Activated CD4-positive, CD25-positive, alpha-beta regulatory T cell (primary cell): ENCODE data around the gene OR6T1.

ENCODE experiments used
- DNase-seq, 4 experiments: peaks; one replicate each; lab custom pipeline; 2025; lab: John Stamatoyannopoulos, UW

Gene OR6T1

GRCh38 chr11:123943738-123944137, at the start of gene OR6T1:
Gene OR6T1, minus strand, starts transcription at chr11:123943838. Its CDS starts 0 bp downstream, at chr11:123943838.
- DNase-seq = no peak

DNA sequence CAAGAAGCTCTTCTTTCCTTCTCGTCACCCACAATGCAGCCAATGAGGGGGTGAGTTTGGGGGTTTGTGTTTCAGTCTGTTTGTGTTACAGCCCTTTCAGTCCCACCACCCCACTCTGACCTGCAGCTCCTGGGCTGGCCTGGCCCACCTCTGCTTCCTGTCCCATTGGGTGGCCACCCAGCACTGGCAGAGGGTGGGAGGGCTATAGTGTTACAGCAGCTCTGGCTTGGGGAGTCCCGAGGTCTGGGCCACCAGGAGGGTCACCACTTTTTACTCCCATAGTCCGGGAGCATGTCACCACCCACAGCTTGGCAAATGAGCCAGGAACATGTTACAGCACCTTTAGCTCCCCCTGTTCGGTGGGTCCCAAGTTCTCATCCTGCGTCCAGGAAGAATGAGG, 35.7 kb upstream of the OR6T1 start:
- DNase-seq = no peak

GRCh38 chr11:123977731-123978347, 34.2 kb upstream of the OR6T1 start, which contains the start of gene OR10S1:
Gene OR10S1, minus strand, starts transcription at chr11:123977781. Its CDS starts 117 bp downstream, at chr11:123977664.
- no peak for DNase-seq

DNA sequence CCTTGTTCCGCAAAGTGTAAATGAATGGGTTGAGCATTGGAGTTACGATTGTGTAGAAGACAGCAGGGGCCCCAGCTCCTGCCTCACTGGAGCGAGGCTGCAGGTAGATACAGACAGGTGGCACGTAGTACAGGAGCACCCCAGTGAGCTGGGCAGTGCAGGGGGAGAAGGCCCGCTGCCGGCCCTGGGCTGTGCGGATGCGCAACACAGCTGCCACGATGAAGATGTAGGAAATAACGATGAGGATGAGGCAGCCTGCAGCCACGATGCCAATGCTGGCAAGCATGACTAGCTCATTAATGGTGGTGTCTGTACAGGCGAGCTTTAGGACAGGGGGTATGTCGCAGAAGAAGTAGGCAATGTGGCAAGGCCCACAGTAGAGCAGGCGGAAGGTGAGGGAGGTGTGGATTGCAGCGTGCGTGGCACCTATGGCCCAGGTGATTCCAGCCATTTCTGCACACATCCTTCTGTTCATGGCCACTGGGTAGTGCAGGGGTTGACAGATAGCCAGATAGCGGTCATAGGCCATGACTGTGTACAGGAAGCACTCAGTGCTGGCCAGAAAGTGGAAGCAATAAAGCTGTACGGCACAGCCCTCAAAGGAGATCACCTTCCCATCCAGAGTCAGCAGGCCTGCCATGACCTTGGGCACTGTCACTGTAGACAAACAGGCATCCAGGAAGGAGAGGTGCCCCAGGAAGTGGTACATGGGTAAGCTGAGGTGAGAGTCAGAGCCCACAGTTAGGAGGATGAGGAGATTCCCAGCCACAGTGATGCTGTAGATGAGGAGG, 33.3 kb upstream of the OR6T1 start:
- DNase-seq = no peak

- no peak for DNase-seq
Measured at GRCh38 chr11:123973816-123974215, 30.2 kb upstream of the OR6T1 start.

DNA sequence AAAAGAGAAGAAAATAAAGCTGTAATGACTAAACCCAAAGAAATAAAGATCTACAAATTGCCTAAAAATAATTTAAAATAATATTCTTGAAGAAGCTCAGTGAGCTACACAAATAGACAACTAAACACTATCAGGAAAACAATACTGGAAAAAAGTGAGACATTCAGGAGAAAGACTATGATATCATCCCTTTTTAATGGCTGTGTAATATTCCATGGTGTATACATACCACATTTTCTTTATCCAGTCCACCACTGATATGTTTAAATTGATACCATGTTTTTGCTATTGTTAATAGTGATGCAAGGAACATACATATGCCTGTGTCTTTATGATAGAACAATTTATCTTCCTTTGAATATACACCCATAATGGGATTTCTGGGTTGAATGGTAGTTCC, 13.1 kb upstream of the OR6T1 start:
- DNase-seq = no peak

- no peak for DNase-seq
Measured at GRCh38 chr11:123945132-123945531, 1.5 kb upstream of the OR6T1 start.

DNA sequence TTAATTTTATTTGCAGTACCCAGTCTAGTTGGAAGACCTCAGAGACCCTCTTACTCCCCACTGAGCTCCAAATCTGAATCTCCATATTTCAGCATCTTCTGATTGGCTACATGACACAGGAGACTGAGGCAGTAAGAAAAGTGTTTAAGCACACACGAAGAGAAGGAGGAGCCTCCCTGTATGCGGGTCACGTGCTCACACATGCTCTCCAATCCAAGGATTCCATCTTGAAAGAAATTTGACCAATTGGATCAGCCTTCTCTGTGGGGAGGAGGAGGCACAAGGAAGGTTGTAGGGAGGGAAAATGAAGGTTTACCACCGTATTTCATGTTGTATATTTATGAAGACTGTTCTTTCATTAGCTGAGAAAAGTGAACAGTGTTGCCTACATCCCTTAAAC, 1.2 kb downstream of the OR6T1 start:
- DNase-seq = no peak

- DNase-seq = no peak
Measured at GRCh38 chr11:123939317-123939716, 4.3 kb downstream of the OR6T1 start, which contains the start of gene OR4D5. Gene OR4D5, plus strand, starts transcription at chr11:123939617. Its CDS starts 0 bp downstream, at chr11:123939617.

- DNase-seq = no peak
Measured at GRCh38 chr11:123924027-123924426, 19.6 kb downstream of the OR6T1 start.

- DNase-seq = no peak
Measured at GRCh38 chr11:123920943-123921342, 22.7 kb downstream of the OR6T1 start.

GRCh38 chr11:123905826-123906225, 37.8 kb downstream of the OR6T1 start:
- DNase-seq = no peak

DNA sequence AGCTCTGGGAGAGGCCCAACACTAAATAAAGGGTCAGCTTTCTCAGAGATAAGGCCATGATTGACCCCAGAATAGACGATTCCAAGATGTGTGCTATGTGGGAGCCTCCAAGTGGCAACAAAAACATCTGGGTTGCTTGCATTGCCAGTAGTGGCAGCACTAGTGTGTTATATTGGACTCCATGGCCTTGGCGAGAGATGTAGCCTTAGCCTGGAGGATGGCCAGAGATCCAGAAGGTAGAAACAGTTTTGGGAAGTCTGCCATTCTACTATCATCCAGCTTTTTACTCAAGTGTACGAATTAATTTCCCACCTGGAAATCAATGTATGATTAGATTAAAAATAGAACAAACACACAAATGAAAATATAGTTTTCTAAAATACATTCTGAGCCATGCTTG, 38.7 kb downstream of the OR6T1 start:
- DNase-seq = no peak

DNA sequence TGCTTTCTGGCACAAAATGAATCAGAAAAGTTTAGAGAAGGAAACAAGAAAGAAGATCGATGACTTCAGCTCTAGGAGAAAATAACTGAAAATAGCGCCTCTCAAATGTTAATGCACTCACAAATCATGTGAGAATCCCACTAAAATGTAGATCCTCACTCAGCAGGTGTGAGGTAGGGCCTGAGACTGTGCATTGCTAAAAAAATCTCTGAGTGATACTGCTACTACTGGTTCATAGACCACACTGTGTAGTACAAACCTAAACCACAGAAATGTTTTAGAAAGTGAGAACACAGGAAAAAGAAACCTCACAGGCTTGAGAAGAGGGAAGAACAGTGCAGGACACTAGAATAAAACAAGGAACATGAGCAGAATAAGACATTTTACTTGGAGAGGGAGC, 39.7 kb downstream of the OR6T1 start:
- no peak for DNase-seq

DNA sequence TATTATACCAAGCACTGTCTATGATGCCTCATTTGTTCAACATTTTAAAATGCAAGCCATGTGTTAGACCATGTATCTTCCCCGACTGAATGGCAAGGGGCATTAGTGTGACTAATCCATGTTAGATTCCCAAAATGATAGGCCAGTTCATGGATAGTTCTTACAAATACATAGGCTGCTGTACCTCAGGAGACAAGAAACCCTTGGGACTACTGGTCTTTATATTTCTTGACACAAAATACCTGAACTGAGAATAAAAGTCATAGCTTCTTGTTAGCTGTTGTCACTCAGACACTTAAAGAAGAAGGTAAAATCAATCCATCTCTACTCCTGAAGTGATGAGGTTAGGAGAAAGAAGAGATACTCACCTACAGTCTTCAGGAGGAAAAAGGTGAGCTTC, 41.8 kb downstream of the OR6T1 start, which contains the start of gene OR8D4:
Gene OR8D4 (plus strand): TSS at position 301 of the 400 bp plus-strand sequence. CDS start 4,265 bp downstream, outside the sequence.
- DNase-seq = no peak

GRCh38 chr11:123899792-123900191, 43.8 kb downstream of the OR6T1 start:
- no peak for DNase-seq
